GM19467 (cell line): ENCODE measurements around the gene PITPNC1.
"Not testable (repeated sequence)": the region's sequence is repeated elsewhere in the genome, so short reads cannot be mapped to it uniquely, and the experiment has no call there.

ENCODE experiments used
- ATAC-seq: cut with Tn5 transposase; IDR thresholded peaks from one replicate; pipeline ENCODE4 v1.9.1; 2021; ENCODE audit warnings: mild to moderate bottlenecking, moderate library complexity; ENCODE audit not compliant: unreplicated experiment

Gene PITPNC1

DNA sequence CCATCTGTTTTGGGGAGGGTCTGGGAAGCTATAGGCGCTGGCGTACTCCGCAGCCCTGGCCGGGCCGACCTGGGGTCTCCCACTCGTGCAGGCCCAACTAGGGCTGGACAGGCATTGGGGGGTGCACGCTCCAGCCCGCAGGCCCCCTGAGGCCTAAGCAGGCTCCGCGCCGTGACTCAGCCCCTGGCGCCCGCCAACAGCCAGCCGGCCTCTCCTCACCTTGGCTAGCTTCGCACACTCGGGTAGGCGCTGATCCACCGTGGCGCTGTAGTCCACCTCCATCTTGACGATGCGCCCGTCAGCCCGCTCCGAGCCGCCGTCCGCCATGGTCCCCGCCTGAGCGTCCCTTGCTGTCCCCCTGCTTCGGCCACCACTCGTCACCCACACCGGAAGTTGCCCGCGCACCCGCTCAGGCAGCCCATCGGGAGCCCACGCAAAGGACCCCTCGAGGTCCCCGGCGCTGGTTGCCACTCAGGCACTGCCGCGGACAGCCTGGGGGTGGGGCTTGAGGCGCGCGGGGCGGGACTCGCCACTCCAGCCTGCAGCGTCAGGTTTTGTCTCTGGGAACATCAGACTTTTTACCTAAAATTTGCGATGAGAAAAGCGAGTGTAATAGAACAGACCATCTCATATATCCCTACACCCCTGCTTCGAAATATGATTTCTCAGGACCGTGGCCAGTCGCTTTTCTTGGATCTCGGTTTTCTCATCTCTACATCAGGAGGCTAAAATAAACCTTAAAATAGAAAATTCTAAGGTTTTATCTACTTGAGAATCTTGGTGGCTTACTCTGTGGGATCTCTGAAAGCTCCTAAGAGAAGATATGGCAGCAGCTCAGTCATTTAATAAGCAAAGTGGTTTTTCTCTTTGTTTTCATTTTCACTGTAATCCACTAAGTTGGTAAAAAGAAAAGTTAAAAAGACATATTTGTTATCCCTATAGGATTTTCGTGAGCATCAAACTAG, 10.6 kb upstream of the PITPNC1 start, which contains the start of gene PSMD12:
TSS of gene PSMD12 (minus strand) at position 385 of the 965 bp plus-strand sequence. CDS start at position 327, 58 bp downstream.
- peak; percentile 91 for ATAC-seq

DNA sequence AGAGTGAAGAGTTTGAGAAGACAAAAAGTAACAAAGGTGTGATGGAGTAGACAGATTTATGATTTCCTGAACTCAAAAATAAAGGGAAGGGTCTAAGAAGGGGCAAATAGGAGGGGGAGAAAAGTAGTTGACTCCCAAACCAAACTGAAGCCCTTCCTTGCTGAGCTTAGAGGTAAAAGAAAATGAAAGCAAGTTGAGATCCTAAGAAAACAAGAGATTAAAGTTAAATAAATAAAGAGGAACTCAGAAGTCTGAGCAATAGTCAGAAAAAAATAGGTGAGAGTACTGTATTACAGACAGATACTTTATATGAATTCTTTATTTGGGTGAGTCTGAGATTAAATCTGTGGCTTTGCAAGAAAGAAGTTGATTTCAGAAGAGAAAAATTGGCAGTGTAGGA, 7.4 kb upstream of the PITPNC1 start:
- ATAC-seq: no peak

DNA sequence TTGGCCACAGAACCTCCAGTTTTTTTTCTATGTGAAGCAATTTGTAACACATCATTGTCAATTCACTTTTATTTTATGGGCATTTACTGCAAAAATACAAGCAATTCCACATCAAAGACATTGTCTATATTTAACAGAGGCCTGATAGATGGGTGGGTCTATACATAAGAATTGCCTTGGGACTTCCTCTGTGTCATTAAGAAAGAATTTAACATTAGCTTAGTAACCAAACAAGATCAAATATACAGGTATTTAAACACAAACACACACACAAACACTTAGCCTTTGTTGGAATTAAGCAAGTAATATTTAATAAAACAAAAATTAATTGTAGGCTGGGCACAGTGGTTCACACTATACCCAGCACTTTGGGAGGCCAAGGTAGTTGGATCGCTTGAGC, 4.3 kb upstream of the PITPNC1 start:
- ATAC-seq: no peak

DNA sequence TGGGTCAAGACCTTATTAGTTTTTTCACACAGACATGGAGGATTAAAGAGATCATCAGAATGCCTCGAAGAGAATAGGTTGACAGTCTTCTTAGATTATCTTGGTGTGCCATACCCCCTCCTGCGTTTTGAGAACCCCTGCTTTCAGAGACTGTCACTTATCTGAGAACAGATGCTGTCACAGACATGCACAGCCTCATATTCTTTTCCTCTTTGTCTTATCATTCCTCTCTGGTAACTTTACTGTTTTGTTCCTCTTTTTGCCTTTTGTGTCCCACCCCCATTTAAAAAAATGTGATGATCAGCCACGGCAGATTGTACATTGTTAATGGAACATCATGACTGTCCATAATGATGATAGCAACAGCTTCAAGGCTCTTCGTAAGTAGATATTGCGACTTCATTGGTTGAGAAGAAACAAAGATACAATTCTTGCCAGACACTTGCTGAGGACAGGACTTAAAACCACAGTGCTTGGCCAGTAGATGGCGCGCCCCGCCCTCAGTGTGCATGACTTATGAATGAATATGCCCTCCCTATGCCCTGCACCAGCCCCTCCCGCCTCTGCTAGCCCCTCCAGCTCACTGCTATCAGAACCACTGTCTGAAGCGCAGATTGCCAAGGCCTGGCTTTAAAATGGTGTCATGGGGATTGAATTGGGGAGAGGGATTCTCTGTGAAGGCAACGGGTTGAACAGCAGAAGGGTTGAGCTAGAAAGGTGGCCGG, 2.6 kb upstream of the PITPNC1 start:
- ATAC-seq: no peak

DNA sequence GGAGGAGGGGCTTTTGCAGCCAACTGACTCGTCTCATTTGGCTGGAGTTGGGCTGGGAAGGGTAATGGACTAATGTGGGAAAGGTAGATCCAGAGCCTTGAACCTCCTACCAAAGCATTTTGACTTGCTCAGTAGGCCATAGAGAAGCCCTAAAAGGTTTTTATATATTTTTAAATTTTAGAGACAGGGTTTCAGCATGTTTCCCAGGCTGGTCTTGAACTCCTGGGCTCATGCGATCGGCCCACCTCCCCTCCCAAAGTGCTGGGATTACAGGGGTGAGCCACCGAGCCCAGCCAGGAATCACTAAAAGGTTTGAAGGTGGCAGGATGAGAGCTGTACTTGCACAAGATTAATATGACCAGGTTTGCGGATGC, 2.0 kb upstream of the PITPNC1 start:
- ATAC-seq: no peak

DNA sequence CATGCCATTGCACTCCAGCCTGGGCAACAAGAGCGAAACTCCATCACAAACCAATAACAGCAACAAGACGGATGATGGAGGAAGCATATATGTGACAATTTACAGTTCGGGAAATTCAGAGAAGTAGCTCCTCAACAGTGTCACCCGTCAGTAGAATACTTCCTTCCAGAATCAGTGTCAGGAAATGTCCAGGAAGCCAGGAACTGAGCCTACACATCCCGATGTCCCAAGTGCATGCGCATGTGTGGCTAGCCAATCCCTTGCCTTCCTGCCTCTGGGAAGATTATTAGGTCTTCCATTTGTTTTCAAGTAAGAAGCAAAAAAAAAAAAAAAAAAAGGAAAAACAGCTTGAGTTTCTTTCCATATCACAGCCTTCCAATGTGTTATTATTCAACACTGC, 1.4 kb upstream of the PITPNC1 start:
- ATAC-seq: no peak

DNA sequence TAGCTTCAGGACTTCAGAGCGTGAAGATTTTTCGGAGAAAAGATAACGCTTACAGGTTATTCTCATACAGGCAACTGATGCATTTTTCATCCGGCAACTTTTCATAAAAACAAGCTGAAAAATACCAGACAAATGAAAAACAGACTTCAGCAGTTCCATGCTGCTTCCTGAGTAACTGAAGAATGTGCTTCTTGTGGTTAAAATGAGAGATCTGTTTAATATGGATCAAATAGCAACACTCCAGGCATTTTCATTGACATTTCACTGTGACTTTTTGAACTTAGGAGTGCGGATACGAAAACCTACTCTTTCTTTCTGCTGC, 705 bp upstream of the PITPNC1 start:
- no peak for ATAC-seq

DNA sequence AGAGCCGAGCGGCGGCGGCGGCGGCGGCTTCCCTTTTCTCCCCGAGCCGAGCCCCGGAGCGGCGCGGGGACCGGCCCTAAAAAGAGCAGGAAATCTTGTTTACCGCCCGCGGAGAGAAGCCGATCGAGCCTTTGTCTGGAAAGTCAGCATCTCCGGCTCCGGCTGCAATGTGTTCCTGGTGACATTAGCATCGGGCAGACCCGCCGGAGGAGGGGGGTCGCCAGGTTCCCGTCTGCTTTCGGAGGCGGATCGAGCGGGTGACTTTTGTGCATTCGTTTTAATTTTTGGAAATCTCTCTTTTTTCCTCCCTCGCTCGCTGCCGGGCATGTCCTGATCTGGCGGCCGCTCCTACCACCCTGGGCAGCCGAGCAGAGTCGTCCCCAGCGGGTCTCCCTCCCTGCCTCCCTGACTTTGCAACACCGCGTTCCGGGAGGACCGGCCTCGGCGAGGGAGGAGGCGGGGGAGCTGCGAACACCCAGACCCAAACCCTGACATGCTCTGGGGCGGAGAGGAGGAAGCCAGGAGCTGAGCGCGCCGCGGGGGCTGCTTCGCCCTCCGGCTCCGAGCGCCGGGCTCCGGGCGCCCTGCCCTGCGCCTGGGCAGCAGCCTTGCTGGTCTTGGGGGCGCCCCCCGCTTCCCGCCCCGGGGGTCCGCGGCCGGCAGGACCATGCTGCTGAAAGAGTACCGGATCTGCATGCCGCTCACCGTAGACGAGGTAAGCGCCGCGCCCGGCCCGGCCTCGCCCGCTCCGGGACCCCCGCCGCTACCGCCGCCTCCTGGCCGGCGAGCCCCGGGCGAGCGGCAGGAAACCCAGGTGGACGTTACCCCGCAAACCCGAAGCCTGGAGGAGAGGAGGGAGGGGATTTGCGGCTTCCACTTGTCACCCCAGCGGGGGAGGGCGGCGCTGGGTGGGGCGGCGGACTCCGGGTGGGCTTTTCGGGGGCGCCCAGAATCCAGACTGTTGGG, 690 bp downstream of the PITPNC1 start:
- no peak for ATAC-seq

DNA sequence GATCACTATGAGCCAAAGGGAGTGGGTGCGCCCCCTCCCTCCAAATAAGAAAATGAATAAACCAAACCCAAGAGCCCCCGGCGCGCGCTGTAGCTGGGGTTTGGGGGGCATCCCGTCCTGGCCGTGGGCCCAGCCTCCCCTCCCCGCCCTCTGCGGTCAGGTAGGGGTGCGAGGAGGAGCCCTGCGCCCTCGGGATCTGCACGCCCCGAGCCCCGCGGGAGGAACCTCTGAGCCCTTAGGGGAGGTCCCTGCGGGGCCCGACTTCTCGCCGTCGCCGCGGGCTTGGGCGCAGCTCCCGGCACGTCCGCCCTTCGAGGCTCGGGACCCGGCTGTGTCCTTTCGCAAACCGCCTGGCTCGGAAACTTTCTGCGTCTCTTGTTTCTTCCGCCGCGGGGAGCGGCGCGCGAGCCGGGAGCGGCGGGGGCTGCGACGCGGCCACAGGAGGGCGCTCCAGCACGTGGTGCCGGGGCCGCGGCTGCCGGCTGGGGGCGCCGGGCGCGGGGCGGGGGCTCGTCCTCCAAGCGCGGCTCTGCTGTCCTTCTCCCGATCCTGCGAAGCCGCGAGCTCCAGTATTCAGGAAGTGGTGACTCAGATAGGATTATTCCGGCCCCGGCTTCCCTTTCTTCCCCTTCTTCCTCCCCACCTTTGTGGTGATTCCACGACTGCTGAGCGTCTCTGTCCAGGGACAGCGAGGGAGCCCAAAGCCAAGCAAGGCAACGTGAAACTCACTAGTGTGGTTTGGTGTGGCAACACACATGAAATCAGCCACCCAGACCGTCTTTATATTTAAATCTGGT, 1.6 kb downstream of the PITPNC1 start:
- no peak for ATAC-seq

DNA sequence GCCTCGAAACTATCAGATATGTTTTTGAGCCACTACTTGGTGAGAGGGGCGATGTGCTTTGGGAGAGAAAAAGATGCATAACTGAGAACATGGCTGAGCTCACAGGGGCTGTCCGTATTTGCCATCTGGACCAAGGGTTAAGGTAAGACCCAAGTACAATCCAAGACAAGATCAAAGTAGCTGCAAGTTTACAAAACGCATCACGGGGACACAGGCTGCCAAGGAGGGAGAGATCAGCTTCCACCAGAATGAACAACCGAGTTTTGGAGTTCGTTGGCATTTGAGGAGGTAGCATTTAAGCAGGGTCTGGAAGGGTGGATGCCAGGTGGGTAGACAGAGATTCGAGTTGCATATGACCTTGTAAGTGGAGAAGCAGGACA, 2.2 kb downstream of the PITPNC1 start:
- no peak for ATAC-seq

DNA sequence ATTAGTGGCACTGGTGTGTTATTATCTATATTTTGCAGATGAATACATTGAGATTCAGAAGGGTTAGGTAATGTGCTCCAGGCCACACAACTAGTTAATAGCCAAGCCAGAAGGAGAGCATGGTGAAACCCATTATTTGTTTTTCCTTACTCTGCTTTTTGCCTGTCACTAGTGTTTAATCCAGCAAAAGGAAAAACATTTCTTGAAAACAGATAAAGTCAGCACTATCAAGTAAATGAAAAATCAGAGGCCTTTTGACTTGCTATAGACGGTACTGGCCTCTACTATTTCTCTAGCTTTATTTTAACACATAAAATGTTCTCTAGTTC, 4.8 kb downstream of the PITPNC1 start:
- no peak for ATAC-seq

DNA sequence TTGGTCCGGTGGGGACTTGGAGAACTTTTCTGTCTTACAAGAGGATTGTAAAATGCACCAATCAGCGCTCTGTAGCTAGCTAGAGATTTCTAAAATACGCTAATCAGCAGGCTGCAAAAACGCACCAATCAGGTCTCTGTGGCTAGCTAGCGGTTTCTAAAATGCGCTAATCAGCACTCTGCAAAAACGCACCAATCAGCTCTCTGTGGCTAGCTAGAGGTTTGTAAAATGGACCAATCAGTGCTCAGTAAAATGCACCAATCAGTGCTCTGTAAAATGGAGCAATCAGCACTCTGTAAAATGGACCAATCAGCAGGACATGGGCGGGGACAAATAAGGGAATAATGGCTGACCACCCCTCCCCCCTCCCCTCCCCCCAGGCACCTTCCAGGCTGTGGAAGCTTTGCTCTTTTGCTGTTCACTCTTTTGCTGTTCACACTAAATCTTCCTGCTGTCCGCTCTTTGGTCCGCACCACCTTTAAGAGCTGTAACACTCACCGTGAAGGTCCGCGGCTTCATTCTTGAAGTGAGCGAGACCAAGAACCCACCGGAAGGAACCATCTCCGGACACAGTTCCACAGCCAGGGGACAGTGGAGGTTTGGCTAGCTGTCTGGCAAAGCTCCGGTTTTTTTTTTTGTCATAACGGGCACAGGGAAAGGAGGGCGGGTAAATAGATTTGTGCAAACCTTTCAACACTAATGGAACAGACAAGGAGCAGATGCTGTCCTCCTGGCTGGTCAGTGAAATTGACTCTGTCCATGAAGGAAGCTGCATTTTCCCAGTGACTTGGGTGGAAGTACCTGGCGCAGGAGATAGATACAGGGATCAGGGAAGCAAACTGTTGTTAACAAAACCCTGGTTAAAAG, 8.3 kb downstream of the PITPNC1 start:
- ATAC-seq: no peak

DNA sequence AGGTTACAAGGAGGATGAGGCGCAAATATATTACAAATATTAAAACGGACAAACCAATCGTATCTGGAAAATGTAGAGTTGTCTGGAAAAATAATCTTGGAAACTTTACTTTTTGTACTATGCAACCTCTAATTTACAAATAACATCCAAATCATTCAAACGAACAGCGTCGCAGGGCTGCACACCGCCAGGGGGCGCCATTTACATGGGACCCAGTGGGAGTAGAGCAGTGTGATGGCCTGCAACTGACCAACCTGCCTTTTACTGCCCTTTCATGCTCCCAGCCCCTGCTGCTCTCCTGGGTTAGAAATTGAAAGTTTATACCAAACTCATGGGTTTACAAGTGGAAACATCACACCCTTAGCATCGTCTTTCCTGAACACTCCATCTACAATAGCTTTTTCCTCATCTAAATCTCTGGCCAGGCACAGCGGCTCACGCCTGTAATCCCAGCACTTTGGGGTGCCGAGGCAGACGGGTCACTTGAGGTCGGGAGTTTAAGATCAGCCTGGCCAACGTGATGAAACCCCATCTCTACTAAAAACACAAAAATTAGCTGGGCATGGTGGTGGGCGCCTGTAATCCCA, 10.0 kb downstream of the PITPNC1 start:
- no peak for ATAC-seq

DNA sequence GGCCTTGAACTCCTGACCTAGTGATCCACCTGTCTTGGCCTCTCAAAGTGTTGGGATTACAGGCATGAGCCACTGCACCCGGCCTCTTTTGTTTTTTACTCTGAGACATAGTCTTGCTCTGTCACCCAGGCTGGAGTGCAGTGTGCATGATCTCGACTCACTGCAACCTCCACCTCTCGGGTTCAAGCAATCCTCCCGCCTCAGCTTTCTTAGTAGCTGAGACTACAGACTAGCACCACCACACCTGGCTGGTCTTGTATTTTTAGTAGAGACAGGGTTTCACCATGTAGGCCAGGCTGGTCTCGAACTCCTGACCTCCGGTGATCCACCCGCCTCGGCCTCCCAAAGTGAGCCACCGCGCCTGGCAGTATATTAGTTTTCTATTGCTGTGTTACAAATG, 11.5 kb downstream of the PITPNC1 start:
- ATAC-seq: not testable (repeated sequence)

DNA sequence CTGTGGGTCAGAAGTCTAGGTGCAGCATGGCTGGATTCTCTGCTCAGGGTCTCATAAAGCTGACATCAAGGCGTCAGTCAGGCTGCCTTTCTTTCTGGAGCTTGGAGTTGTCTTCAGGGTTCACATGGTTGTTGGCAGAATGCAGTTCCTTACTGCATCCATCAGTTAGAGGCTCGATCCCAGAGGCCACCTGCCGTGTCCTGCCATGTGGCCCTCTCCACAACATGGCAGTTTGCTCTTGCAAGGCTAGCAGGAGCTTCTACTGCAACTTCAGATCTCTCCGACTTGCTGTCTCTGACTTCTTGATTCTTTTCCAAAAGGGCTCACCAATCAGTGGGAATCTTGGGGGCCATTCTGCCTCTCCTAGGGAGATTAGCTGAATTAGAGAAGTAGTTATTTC, 11.9 kb downstream of the PITPNC1 start:
- ATAC-seq: no peak

DNA sequence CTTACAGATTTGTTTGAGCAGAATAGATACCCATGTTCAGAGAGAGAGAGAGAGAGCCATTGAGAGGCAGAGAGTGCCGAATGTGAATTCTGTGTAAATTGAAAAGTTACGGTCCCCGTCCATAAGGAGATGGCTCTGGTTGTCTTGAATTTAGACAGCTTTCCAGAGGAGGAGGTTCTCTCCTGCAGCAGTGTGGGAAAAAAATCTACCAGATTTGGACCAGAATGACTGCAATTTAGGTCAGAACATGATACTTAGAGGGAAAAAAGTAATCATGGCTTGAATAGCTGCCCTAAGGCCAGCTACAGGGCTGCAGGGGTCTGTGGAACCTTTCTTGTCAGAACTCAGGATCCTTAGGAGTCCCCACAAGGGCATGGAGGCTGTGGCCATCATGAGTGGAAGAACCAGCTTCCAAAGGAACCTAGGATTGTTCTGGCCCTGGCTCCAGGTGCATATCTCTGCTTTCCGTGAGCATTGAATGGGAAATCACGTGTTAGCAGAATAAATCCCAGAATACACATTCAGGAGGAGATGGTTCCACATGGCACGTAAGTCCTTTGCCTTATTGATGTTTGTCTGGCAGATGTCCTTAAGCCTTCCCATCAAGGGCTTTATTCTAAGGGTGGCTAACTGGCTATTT, 13.0 kb downstream of the PITPNC1 start:
- ATAC-seq: no peak

DNA sequence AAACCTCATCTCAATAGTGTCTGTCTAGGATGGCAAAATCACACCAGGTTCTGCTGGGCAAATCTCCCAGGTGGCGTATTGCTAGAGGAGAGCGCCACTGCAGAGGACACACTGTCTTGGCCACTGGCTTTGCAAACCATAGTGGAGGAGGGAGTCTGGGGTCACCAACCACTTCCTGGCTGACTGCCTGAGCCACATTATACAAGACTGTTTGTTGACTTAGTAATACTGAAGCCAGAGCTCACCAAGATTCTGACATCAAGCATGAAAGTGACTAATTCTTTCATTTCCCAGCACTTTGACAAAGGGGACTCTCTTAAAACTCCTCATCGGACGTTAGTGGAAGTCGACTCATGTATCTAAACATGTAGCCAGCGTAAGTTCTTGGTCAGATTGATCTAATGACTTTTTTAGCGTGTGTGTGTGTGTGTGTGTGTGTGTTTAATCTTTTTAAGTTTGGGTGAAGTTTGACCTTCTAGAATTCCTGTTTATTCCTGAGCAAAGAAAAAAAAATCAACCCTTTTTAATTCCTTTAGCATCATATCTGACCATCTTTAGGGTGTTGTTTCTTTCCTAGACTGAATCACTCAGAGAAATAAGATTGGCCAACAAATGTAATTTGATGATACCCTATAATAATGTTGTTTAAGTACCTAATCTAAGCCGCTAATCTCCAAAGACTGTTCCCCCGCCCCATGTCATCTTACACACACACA, 13.7 kb downstream of the PITPNC1 start:
- peak; percentile 88 for ATAC-seq

DNA sequence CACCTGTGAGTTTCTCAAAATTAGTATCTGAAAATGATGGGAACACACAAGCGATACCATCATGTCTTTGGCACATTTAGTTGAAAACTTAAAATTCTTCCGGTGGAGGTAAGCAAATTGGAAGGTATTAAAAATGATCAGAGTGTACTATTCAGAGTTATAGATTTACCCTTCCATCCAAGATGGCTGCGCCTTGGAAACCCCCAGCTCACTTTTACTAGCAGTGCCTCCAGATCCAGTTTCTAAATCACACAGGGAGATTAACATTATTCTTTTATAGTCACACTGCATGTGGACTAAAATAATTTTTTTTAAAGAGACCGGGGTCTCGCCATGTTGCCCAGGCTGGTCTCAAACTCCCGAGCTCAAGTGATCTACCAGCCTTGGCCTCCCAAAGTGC, 15.0 kb downstream of the PITPNC1 start:
- no peak for ATAC-seq
